NCI-H774 (cell line): Measurements from ENCODE around the gene CACNA2D3.
A peak's percentile ranks its signal among the peaks of the same experiment; 100 is the strongest.

Source experiments
- DNase-seq: peaks from one replicate; lab custom pipeline; 2025; lab: John Stamatoyannopoulos, UW

CACNA2D3 gene

DNA sequence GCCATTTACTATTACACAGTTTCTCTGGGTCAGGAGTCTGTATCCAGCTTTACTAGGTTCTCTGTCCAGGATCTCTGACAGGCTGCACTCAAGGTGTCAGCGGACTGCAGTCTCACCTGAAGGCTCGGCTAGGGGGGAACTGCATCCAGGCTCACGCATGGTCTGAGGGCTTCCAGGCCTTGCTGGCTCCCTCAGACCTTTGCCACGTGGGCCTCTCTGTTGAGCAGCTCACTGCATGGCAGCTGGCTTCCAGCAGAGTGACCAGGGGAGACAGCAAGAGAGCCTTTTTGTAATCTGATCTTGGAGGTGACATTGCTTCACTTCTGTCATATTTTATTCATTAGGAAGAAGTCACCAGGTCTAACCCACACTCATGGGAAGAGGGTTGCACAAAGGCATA is 152.3 kb downstream of the CACNA2D3 start:
- no peak for DNase-seq

DNA sequence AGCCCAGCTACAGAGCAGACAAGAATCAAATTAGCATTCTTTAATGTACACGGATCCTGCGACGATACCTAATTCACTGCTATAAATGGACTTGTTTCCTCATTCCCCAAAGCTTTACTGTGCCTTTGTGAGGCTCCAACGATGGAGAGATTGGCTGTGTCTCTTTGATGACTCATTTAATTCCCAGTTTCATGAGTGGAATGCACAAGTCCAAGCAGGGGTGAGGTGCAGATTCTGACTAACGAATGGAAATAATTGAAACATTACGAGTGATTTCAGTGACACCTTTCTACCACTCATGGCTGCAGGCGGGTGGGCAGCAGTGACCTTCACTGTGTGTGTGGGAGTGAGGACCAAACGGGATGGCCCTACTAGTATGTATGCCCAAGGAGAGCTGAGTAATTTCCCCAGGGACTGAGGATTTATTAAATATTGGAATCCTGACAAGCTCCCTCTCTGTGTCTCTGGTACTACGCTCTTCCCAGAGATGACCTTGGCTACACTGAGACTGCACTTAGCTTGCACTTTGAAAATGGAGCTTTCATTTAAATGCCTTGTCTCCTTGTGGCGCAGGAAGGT is 156.7 kb downstream of the CACNA2D3 start:
- no peak for DNase-seq

DNA sequence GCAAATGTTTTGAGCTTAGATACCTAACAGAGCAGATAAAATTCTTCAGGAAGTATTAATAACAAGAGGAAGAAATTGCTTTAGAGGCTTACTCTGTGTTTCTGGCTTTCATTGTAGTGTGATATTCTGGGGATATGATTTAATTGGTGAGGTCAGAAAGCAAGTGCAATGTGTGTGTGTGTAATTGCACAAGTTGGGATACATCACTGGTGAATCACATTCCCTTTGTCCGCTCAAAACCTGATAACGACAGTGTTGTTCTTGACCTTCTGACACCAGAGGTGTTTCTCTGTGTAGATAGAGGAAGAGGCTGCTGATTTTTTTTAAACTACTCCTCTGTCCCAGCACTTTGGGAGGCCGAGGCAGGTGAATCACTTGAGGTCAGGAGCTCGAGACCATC is 161.1 kb downstream of the CACNA2D3 start:
- DNase-seq, result no peak

DNA sequence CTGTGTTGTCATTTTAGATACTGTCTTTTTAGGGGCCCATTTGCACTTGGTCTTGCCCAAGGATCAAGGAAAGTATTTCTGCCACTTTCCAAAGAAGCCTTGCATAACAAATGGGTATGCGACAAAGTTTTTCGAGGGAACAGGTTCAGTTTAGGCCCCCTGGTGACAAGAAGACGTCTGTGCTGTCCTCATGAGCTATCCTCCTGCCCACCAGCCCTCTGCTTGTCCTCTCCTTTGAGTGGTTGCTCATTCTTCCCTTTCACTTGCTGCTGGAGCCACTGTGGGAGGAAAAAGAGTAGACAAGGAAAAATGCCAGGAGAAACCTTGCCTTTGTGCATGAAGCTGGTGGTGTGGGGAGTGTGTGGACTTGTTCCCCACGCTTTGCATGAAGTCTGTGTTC is 171.9 kb downstream of the CACNA2D3 start:
- DNase-seq, result no peak

DNA sequence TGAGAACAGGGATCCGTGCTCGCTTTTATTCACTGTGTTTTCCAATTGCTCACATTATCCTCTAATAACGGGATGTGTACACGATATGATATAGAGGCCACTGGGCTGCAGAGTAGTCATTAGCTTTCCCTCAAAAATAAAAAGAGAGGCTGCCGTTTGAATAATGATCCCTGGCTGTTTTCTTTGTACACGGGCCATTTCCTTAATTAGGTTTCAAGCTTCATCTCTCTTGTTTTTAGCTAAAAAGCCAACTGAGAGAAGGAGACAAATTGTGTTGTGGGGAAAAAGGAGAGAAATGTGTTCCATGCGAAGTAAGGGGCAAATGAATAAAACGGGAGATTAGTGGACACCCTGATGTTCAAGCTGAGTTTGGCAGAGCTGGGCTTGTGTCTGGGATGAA is 174.2 kb downstream of the CACNA2D3 start:
- DNase-seq, result no peak

DNA sequence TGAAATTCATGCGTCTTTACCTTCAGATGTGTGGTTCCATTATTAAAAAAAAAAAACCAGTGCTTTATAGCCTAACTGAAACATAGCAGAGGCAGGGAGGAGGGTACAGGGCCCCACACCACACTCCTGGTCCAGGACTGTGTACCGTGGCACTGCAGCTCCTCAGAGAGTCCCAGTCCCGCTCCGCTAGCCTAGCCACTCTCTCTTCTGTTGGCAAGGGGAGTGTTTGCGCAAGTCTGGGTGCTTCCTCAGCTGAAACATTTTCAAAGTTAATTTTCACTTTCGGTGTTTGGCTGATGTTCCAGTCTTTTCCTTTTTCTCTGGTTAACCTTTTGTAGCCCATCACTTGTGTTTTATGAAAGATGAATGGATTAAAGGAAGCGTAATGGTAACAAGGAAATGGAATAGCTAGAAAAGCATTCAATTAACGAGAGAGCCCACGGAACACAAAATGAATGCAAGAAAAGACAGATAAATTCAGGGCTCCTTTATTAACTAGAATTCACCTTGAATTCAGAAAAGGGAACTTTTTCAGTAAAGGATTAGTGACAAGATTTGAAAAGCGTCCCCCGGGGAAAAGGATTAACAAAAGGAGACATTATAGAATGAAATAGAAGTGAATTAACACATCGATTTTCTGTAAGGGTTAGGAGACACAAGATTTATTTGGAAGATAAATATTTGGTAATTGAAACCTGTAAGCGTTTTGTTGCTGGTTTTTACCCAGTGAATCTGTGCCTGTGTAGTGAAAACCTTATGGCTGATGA is 177.0 kb downstream of the CACNA2D3 start:
- DNase-seq, result no peak

DNA sequence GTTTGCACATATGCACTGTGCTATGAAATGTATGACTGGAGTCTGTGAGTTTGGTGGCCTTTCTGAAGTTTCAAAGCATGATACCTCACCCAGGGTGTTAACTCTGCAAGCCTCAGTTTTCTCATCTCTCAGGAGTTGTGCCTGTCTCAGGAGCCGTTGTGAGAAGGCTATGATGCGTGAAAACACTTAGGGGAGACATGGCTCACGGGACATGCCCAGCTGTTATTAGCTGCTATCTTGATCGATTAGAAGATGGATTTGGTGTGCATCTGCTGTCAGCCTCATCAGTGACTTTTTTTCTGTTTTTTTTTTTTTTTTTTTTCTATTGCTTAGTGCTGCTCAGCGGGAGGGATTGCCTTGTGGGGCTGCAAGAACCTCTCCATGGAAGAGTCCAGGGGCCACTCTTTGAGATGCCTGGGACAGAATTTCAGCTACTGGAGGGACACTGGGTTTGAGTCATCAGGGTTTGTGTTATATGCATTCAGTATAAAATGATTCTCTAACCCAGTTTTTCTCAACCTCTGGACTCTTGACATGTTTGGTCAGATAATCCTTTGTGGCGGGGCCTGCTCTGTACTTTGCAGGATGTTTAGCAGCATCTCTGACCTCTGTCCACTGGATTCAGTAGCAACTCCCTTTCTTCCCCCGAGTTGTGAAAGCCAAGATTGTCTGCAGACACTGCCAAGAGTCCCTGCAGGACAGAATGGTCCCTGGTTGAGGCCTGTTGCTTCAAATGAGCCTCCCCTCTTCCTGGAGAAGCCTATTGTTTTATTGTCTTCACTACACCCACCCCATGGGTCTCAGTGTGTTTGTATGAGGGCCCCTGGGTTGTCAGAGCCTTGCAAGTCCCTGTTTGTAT is 181.4 kb downstream of the CACNA2D3 start:
- DNase-seq, result no peak

DNA sequence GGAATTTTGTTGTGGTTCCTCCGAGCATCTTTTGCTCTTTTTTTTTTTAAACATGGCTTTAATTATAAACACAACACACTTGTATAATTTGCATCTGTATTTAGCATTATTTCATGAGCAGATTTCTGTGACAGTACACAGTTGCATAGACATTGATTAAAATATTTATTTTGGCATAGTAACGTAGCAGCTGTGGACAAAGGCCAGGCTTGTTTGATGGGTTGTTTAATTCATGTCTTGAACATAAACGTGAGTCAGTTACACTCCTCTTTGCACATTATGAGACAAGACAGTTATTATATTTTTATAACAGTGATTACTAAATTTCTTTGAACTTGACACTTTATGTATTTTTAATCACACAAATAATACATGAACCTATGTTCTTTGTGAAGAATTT is 182.5 kb downstream of the CACNA2D3 start:
- DNase-seq, result no peak

DNA sequence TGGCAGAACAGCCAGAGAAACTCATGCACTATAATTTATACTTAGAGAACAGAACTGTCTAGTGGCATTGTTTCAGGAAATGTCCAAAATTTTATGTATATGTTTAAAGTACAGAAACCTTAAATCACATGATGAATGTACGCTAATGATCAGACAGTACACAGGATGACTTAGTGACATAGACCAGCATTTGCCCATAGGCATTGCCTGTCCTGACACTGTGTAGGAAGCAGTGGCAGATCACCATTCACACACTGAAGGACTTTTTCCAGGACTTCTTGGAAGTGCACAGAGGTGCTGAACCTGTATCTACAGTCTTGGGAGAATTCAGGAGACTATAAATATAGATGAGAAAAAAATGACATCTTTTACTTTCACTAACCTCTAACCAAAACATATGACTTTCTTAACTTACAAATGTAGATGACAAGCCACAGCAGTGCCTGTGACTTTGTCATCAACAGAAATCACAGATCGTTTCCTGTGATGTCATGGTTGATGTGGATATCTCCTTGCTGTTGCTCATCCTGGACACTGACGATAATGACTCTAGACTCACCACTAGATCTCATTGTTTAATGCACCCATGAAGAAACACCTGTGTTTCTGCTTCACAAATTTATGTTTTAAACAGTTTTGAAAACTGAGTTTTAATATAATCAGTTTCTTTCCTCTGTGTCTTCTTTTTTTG is 183.2 kb downstream of the CACNA2D3 start:
- no peak for DNase-seq

DNA sequence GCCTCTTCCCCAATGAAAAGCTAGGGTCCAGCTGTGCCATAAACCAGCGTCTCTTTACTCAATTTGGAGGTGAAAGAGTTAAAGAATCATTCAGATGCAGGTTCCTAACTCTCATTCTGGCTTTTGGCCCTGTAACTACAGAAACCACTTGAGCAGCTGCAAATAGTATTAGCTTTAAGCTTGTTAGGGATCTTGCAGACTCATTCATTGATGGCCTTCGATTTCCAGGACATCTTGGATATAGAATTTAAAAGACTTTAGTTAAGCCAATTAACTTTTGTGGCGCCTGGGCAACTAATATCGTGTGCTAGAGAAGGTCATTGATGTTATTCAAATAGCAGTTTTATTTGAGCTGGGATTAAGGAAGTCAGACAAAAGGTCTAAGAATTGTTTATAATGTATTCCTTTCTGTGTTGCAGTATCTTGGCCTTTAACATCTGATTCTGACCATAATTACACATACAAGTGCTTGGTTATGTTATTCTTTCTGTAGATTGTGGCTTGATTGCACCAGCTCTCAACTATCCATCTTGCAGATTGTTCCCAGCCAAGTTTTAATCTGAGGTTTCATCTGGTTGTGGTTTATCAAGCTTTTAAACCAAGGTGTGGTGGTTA is 185.3 kb downstream of the CACNA2D3 start:
- no peak for DNase-seq

DNA sequence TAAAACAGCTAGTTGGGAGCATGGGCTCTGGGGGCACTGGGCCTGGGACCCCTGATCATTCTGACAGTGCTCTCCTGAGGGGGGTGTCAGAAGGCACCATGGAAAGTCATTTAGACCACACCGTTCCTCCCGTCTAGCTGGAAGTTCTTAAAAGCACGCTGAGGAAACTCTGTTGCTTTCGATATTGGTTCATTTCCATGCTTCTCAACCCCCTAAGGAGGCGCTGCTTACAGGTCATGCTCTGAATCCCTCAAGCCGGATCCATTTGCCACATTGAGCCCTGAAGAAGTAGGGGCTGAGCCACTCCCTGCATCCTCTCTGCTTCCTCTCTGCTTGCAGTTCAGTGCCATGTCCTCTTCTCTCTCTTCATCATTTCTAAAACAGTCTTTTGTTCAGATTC is 187.2 kb downstream of the CACNA2D3 start:
- DNase-seq, result no peak

DNA sequence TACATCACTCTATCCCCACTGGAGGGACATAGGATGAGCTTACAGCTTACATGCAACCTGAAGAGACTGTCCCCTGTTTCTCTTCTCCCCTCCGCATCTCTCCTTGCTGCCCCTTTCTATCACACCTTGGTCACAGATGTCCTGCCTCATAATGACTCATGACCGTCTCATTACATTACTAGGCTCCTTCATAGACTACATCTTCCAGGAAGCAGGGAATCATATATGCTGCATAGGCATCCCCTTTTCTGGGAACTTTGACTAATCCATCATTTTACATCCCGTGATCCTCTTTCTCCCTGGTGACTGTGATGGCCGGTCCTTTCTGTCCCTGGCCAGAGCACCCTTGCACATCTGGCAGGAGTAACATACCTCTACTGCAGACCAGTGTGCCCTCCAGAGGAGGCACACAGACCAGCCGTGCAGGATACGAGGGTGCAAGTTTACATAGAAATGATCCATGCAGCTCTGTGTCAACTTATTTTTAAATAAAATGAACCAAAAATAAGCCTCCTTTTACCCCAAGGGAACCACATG is 188.9 kb downstream of the CACNA2D3 start:
- DNase-seq, result no peak

DNA sequence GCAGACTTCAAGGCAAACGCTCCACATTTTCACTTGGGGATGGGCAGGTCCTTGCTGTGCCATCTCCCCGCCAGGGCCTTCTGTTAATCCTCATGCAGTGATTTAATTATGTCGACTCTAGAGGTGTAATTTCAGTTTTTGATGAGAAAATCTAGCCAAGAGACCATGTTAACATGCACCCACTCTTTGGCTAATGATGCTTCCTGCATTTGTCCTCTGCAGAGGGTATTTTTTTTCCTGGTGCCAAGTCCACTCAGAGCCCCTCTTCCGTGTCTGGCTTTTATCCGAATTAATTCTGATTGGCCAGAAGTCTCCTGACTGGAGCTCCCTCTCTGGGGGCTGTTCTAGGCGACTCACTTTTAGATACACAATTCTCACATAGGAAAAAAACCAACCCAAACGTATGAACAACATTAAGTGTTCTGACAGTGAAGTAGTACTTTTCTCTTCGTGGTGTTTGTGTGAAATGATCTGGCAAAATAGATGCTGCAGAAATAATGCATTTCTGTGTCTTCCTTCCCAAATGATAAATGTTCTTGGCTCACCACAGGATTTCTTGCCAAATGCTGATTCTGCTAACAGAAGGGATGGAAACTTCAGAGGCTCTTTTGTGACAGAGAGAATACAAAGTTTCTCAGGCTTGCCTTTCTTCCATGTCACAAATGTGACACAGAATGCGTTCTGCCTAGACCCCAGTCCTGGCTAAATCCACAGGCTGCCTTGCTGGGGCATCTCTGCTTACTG is 190.0 kb downstream of the CACNA2D3 start:
- no peak for DNase-seq

DNA sequence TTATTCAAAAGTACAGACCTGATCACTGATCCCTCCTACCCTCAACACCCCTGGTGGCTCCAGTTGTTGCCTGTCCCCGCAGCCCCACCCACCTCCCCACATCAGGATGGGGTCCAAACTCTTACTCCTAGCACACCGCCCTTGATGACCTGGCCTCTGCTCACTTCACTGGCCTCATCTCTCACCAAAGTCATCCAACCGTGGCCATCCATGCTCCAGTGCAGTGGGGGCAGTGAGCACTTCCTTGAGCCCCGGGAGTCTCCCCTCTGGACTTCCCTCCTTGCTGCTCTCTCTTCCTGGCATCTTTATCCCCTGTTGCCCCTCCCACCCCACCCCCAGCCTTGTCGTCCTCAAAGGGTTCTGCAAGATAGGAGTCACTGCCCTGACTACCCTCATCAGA is 191.1 kb downstream of the CACNA2D3 start:
- DNase-seq, result no peak

DNA sequence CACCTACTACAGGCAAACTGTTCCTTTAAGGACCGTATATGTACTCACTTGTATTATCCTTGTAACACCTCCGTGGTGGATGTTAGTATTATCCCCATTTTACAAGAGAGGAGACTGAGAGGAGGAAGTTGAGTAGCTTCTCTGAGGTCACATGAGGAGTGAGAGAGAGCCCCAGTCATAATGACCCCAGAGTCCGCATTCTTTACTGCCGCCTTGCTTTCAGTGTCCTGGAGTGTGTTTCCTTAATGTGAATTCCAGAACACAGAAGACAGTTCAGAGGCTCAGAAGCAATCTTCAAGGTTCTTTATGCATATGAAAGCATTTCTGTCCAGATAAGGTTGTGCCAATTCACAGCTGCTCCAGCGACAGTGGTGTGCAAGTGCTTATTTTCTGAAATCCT is 199.2 kb downstream of the CACNA2D3 start:
- no peak for DNase-seq

DNA sequence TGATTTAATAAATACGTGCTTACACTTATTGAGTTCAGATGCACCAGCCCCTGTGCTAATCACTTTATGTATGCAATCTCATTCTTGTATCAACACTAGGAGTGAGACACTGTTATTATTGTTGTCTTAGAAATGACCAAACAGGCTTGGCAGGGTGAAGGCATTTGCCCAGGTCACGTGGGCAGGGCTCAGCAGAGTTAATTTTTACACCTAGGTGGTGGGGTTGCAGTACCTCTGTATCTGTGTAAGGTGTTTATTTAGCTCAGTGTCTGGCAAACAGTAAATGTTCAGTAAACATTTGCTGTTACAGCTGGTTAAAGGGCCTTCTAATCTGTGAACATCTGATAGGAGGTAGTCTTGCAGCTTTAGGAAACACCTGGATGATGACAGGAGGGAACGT is 200.0 kb downstream of the CACNA2D3 start:
- DNase-seq, result peak; percentile 34

DNA sequence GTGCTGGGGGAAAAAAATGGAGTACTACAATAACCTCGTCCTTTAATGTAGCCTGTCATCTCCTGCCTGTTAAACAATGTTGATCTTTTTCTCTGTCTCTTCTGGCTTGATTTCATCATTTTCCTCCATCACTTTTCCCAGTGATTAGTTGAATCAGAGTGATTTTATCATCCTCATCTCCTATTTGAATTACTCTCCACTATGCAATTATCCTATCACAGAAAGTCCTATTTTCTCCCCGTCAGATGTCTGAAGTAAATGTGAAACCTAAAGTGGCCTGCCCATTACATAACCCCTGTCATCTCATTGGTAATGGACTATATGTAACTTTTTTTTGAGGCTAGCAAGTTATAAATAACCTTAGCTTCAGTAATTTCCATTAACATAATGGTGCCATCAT is 201.8 kb downstream of the CACNA2D3 start:
- no peak for DNase-seq

DNA sequence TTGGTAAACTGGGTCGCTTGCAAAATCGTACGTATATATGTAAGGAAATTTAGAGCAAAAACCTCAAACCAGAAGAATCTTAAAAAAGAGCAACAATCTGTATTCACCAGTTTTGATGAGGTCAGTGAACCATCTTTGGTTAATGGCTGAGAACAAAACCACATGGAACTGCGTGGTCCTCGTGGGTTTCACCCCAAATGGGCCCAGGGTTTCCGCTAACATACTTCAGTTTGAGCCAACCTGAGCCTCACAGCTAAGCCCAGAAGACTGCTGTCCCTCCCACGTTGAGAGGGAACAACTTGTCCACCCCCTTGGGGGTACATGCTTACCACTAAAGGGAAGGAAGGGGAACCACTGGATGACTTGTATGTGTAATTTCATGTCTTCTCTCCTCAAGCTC is 204.6 kb downstream of the CACNA2D3 start:
- DNase-seq, result no peak

DNA sequence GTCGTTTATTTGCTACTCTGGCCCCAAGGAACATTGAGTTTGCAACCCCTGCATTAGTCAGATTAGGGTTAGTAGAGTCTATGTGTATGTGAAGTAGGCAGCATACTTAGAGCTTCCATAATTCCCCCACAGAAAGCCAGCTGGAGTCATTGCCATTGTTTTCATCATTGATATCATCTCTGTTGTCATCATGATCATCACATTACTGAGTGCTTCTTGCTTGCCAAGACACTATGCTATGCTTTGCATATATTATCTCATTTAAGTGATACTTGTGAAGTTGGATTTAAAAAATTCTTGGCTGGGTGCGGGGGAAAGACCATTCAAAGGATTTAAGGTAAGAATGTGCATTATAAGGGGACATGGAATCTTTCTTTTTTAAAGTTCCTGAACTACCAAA is 209.0 kb downstream of the CACNA2D3 start:
- no peak for DNase-seq

DNA sequence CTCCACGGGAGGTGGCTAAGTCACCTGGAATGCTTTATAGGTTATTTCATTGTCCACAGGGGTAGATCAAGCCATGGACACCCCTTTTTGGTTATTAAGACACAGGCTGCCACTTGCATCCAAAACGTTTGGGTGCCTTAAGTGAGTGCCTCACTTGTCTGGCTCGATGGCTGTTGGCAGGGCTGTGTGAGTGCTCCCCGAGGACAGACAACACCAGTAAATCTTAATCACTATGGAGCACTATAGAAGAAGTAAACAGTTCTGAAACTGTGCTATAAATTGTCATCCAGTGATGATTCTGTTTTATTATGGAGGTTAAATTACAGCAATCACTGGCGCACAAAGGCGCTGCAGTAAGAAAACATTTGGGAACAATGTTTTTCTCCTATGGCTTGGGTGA is 215.5 kb downstream of the CACNA2D3 start:
- DNase-seq, result no peak

DNA sequence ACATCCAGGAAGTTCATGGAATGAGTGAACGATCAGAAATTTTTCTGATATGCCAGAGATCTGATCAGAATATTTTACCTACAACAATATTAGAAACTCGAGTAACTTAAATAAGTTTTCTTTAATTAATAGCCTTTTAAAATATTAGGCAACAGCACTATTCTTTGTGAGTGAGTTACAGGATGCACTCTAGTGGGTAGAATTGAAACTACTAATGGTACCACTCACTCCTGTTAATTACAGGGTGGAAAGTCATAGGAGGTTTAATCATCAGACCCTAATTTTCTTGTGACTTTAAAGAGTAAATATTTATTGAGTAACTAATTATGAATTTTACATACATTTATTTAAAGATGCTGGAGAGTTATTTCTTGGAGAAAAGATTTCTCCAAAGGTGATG is 217.3 kb downstream of the CACNA2D3 start:
- DNase-seq, result no peak
